GM12878 (cell line): Measurements from ENCODE around the gene ITPR3. TPM values are rescaled to one million over a fixed set of nuclear protein-coding genes. Genes with fewer than 3 reads are reported as not detected.

ENCODE experiments used
- ATAC-seq: fragments of 200-7000 bp; cut with Tn5 transposase; 3 replicates; pipeline ENCODE4 v1.9.1; 2020; ENCODE audit warnings: mild to moderate bottlenecking, moderate library complexity
- BruUV-seq: library from RNA; stranded (reverse); fragments of 400-500 nt; replicated peaks from 2 replicates; lab custom pipeline; 2021; lab: Mats Ljungman, UMichigan
- CTCF ChIA-PET: fragments of 300-600 bp; sonication (Branson Sonifier 250); formaldehyde crosslinking; extraction: SDS; loops from one replicate; lab custom pipeline; 2021; ENCODE audit warnings: inconsistent platforms; lab: Yijun Ruan, JAX
- POLR2A ChIA-PET: fragments of 350-600 bp; formaldehyde crosslinking; extraction: SDS; loops from one replicate; lab custom pipeline; 2021; ENCODE audit warnings: inconsistent platforms; lab: Charles Lee
- RAD21 ChIA-PET: fragments of 300-600 bp; sonication (Branson Sonifier 250); formaldehyde crosslinking; loops from one replicate; lab custom pipeline; 2023; ENCODE audit warnings: antibody characterized with exemption; ENCODE audit not compliant: unreplicated experiment; lab: Charles Lee
- SMC1A ChIA-PET: fragments of 300-600 bp; sonication (Branson Sonifier 250); formaldehyde crosslinking; loops from one replicate; lab custom pipeline; 2023; ENCODE audit not compliant: unreplicated experiment, uncharacterized antibody; lab: Charles Lee
- DNase-seq: peaks from one replicate; pipeline ENCODE4 v3.0.0-alpha.2; 2011; ENCODE audit warnings: low read depth, low spot score
- FAIRE-seq: peaks from 3 replicates; lab custom pipeline; 2011; peaks lifted over from hg19 to GRCh38; lab: Jason Lieb, UNC
- H2AFZ ChIP-seq: 2 replicates; pipeline ENCODE4 v1.6.0; 2011; ENCODE audit warnings: low read depth, low read length, control low read depth; ENCODE audit not compliant: control insufficient read depth
- H3K27ac ChIP-seq: 2 replicates; pipeline ENCODE4 v1.5.1; 2011; ENCODE audit warnings: control low read depth; ENCODE audit not compliant: control insufficient read depth, insufficient read depth
- H3K27me3 ChIP-seq, 2 experiments: replicated peaks in 1 of 2; 2 replicates each; pipeline versions ENCODE4 v1.6.0 to v1.6.1; 2011; ENCODE audit warnings: low read length in 1 of 2; ENCODE audit not compliant: control insufficient read depth in 2 of 2, insufficient read depth in 2 of 2
- H3K36me3 ChIP-seq, 2 experiments: 2 replicates each; pipeline ENCODE4 v1.5.1; 2011; ENCODE audit warnings: low read length in 1 of 2; ENCODE audit not compliant: control insufficient read depth in 2 of 2, insufficient read depth in 2 of 2
- H3K4me1 ChIP-seq: 2 replicates; pipeline ENCODE4 v1.6.1; 2011; ENCODE audit warnings: mild to moderate bottlenecking, low read length, moderate library complexity, mixed read lengths; ENCODE audit not compliant: control insufficient read depth, insufficient read depth
- H3K4me2 ChIP-seq: 2 replicates; pipeline ENCODE4 v1.6.0; 2011; ENCODE audit warnings: control low read depth; ENCODE audit not compliant: control insufficient read depth, insufficient read depth
- H3K4me3 ChIP-seq: fragments of 200-600 bp; sonication (generic); 2 replicates; pipeline ENCODE4 v1.5.1; 2016
- H3K79me2 ChIP-seq: 2 replicates; pipeline ENCODE4 v1.6.0; 2011; ENCODE audit warnings: low read length; ENCODE audit not compliant: control insufficient read depth, insufficient read depth
- H3K9ac ChIP-seq: 2 replicates; pipeline ENCODE4 v1.8.0; 2011; ENCODE audit warnings: low read length, control low read depth, mixed read lengths; ENCODE audit not compliant: control insufficient read depth, insufficient read depth
- H3K9me3 ChIP-seq: replicated peaks from 3 replicates; pipeline ENCODE4 v1.5.1; 2011; ENCODE audit warnings: mild to moderate bottlenecking, low read length; ENCODE audit not compliant: control insufficient read depth, insufficient read depth
- H4K20me1 ChIP-seq: 2 replicates; pipeline ENCODE4 v1.6.0; 2011; ENCODE audit not compliant: control insufficient read depth, insufficient read depth
- BACH1 ChIP-seq: fragments of 450-650 bp; IDR thresholded peaks from 2 replicates; pipeline ENCODE4 v1.6.1; 2017; ENCODE audit warnings: mild to moderate bottlenecking, borderline replicate concordance
- EP300 ChIP-seq, 2 experiments: fragments of 150-350 bp in 1 of 2; IDR thresholded peaks; 2 replicates each; pipeline ENCODE4 v1.6.1; 2011 to 2012; ENCODE audit warnings: low read depth in 2 of 2, low read length in 2 of 2, borderline replicate concordance in 1 of 2, improper control_type of control experiment in 1 of 2, inconsistent platforms in 1 of 2; ENCODE audit not compliant: control insufficient read depth in 1 of 2
- HDAC2 ChIP-seq: fragments of 200-600 bp; sonication (generic); IDR thresholded peaks from 2 replicates; pipeline ENCODE4 v1.6.1; 2017
- NBN ChIP-seq: fragments of 450-650 bp; IDR thresholded peaks from 2 replicates; pipeline ENCODE4 v1.6.1; 2016
- RCOR1 ChIP-seq: conservative IDR thresholded peaks from 2 replicates; pipeline ENCODE4 v1.6.1; 2012; ENCODE audit warnings: low read depth, low read length, improper control_type of control experiment
- SMARCA5 ChIP-seq: fragments of 450-650 bp; IDR thresholded peaks from 2 replicates; pipeline ENCODE4 v1.6.1; 2017; ENCODE audit warnings: mild to moderate bottlenecking
- WRNIP1 ChIP-seq: IDR thresholded peaks from 2 replicates; pipeline ENCODE4 v1.6.1; 2011; ENCODE audit warnings: low read depth, low read length, improper control_type of control experiment, borderline replicate concordance
- ZNF217 ChIP-seq: fragments of 450-650 bp; IDR thresholded peaks from 2 replicates; pipeline ENCODE4 v1.6.1; 2017; ENCODE audit warnings: antibody characterized with exemption, mild to moderate bottlenecking
- WGBS: methylation state at CpG from one replicate; pipeline ENCODE4 v1.1.6; 2016; ENCODE audit warnings: low lambda C conversion rate; ENCODE audit not compliant: insufficient replicate concordance, insufficient coverage; ENCODE audit errors: missing lambda C conversion rate; 5-methylcytosine and 5-hydroxymethylcytosine counted together
- in situ Hi-C: fragments of 300-500 bp; cut with MboI; formaldehyde crosslinking; loops from 9 replicates; pipeline ENCODE4 v1.14.3; 2018; ENCODE audit warnings: mixed read lengths
- intact Hi-C: fragments of 100-400 bp; cut with micrococcal nuclease; formaldehyde crosslinking; loops from one replicate; pipeline ENCODE4 v1.14.2; 2022; ENCODE audit not compliant: unreplicated experiment
- polyA plus RNA-seq, 11 experiments: library from polyadenylated mRNA; depleted of rRNA in 4 of 11; unstranded in 6 of 11; stranded (reverse) in 5 of 11; fragments of >200 nt; fragmentation: Nextera tagmentation in 4 of 11; fragmentation: Illumina TruSeq in 1 of 11; extraction: Ambion mirVana in 4 of 11; extraction: Trizol in 1 of 11; gene quantifications; 1 replicate in 1 of 11; 2 replicates in 10 of 11; pipeline versions ENCODE4 v1.2.1 to v1.2.3, GENCODE V29; 2011 to 2016; ENCODE audit warnings: inconsistent platforms in 2 of 11, missing spikeins in 2 of 11, low read depth in 1 of 11
- total RNA-seq, 4 experiments: library from RNA; depleted of rRNA in 3 of 4; stranded (reverse); fragments of >200 nt in 3 of 4; fragmentation: Illumina TruSeq in 1 of 4; extraction: Trizol in 1 of 4; gene quantifications; 2 replicates each; pipeline versions ENCODE4 v1.2.1 to v1.2.3, GENCODE V29; 2013 to 2021
- TF ChIP-seq, protein P1 (sequence below): fragments of 450-650 bp; conservative IDR thresholded peaks from 2 replicates; pipeline ENCODE4 v1.6.1; 2017; ENCODE audit warnings: mild to moderate bottlenecking, moderate library complexity

ITPR3 gene
- total and polyA plus RNA-seq, 10 of the 15 experiments (the other 5 are each of a cell fraction or from before 2014, with no cell fraction given) = 0.32 to 34.0 (median 11.9) TPM

DNA sequence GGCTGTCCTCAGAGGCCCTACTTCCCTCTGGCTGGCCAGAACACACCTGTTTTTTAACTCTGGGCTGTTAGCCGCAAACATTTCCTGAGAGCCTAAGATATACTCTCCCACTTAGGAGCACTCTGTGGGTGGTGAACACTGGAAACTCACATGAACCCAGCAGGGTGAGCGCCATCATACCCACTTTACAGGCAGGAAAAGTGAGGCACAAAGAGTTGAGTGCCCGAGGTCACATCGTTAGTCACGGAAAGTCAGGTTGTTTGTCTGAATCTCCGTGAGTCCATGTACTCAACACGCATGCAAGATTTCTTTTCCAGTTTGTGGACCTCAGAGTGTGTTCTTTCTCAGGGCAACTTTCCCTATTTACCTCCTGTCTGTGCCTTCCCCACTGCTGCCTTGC lies 43.0 kb upstream of the ITPR3 start:
- peak overlapping the region; percentile 29; the same call in 1 of the 2 replicates for H2AFZ ChIP-seq
- peak overlapping the region; percentile 93 for H3K4me3 ChIP-seq
- H3K9me3 ChIP-seq = no peaks in the 10 kb centered on the region; the same call in 2 of the 3 replicates
- ChIA-PET CTCF (interaction anchor here (1.0 to 3.9 kb wide), 8 partner anchors 12 to 152 kb away, joined by 3 to 22 read pairs (median 4); no protein-coding TSS in a partner anchor), RAD21 (interaction anchor here (1.2 to 3.3 kb wide), 3 partner anchors 7 to 132 kb away, joined by 5 to 15 read pairs (median 13); partner anchors contain the start of gene ZBTB9), POLR2A (interaction anchor here (0.6 to 2.8 kb wide), 3 partner anchors 43 to 1143 kb away, joined by 3 to 11 read pairs (median 7); partner anchors contain the start of genes CUTA and ITPR3), SMC1A (interaction anchor here (0.9 to 3.6 kb wide), 4 partner anchors 14 to 147 kb away, joined by 4 to 13 read pairs (median 7); no protein-coding TSS in a partner anchor)
- BruUV-seq = TSS peak; percentile 55
- peaks cover 22 to 24% of the 10 kb centered on the region in 2 experiments for H3K36me3 ChIP-seq
- H3K4me2 ChIP-seq = peak overlapping the region; percentile 93
- H3K79me2 ChIP-seq = peaks cover 35% of the 10 kb centered on the region
- no peaks in the 10 kb centered on the region; the same call in 1 of the 2 replicates for H4K20me1 ChIP-seq
- no peak for ATAC-seq
- intact Hi-C loops (loop anchor here (10.0 kb wide), 1 partner anchor 373 kb away; the partner anchor contains the start of genes HSD17B8, RING1, RXRB and SLC39A7), in situ Hi-C loops (no loop called here)
- WGBS = 0% methylated on average over 7 of the region's 7 CpGs
- no peak for DNase-seq
- no peaks in the 10 kb centered on the region for H3K27me3 ChIP-seq
- TF ChIP-seq, protein P1, sequence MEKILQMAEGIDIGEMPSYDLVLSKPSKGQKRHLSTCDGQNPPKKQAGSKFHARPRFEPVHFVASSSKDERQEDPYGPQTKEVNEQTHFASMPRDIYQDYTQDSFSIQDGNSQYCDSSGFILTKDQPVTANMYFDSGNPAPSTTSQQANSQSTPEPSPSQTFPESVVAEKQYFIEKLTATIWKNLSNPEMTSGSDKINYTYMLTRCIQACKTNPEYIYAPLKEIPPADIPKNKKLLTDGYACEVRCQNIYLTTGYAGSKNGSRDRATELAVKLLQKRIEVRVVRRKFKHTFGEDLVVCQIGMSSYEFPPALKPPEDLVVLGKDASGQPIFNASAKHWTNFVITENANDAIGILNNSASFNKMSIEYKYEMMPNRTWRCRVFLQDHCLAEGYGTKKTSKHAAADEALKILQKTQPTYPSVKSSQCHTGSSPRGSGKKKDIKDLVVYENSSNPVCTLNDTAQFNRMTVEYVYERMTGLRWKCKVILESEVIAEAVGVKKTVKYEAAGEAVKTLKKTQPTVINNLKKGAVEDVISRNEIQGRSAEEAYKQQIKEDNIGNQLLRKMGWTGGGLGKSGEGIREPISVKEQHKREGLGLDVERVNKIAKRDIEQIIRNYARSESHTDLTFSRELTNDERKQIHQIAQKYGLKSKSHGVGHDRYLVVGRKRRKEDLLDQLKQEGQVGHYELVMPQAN = 0 out of 2 replicates have a peak, but pooled peaks have one; percentile 46
- TF ChIP-seq WRNIP1 (no peak), HDAC2 (0 out of 2 replicates have a peak, but pooled peaks have one; percentile 41), RCOR1 (no peak), SMARCA5 (peak; percentile 64), BACH1 (0 out of 2 replicates have a peak, but pooled peaks have one; percentile 29), EP300 (IDR thresholded peaks at IDR 0.05; ENCODE audit: borderline replicate concordance in 1 of 2, control insufficient read depth in 1 of 2, low read depth in 2 of 2, low read length in 2 of 2) (0 out of 4 replicates have a peak, but pooled peaks of 1 of the 2 experiments have one; percentile 16), ZNF217 (peak; percentile 86), NBN (0 out of 2 replicates have a peak, but pooled peaks have one; percentile 35)
- peaks cover 12% of the 10 kb centered on the region for H3K4me1 ChIP-seq
- FAIRE-seq = no peak
- H3K27ac ChIP-seq = peak overlapping the region; percentile 95
- peak overlapping the region; percentile 98 for H3K9ac ChIP-seq
